HepG2 (cell line): Measurements from ENCODE around the gene NF2. TPM values are rescaled to one million over a fixed set of nuclear protein-coding genes. Genes with fewer than 3 reads are reported as not detected.

Experiments used
- CBFB ChIP-seq: sonication (generic); formaldehyde crosslinking; IDR thresholded peaks from 2 replicates; pipeline ENCODE4 v1.4.0; 2020; ENCODE audit warnings: missing genetic modification reagents
- CEBPG ChIP-seq: IDR thresholded peaks from 2 replicates; pipeline ENCODE4 v1.6.1; 2016
- CENPX ChIP-seq: sonication (generic); formaldehyde crosslinking; IDR thresholded peaks from 2 replicates; pipeline ENCODE4 v1.9.0; 2021; ENCODE audit warnings: mild to moderate bottlenecking, missing genetic modification reagents, moderate library complexity
- CREB3 ChIP-seq: sonication (generic); formaldehyde crosslinking; IDR thresholded peaks from 2 replicates; pipeline ENCODE4 v1.5.0; 2020; ENCODE audit warnings: missing genetic modification reagents
- EP300 ChIP-seq, 3 experiments: sonication (generic) in 1 of 3; formaldehyde crosslinking in 1 of 3; IDR thresholded peaks; 2 replicates each; pipeline versions ENCODE4 v1.5.1 to v1.6.1; 2011 to 2020; ENCODE audit warnings: low read depth in 2 of 3, low read length in 2 of 3, borderline replicate concordance in 1 of 3, improper control_type of control experiment in 1 of 3, mild to moderate bottlenecking in 1 of 3, missing genetic modification reagents in 1 of 3, moderate library complexity in 1 of 3
- GABPB1 ChIP-seq: IDR thresholded peaks from 2 replicates; pipeline ENCODE4 v1.6.1; 2016; ENCODE audit warnings: mild to moderate bottlenecking, missing genetic modification reagents, moderate library complexity, missing compliant biosample characterization
- GPBP1L1 ChIP-seq: sonication (generic); formaldehyde crosslinking; IDR thresholded peaks from 2 replicates; pipeline ENCODE4 v1.5.0; 2020; ENCODE audit warnings: mild to moderate bottlenecking, missing genetic modification reagents
- HOXD1 ChIP-seq: sonication (generic); formaldehyde crosslinking; IDR thresholded peaks from 2 replicates; pipeline ENCODE4 v1.5.0; 2020; ENCODE audit warnings: missing genetic modification reagents
- ISX ChIP-seq: sonication (generic); formaldehyde crosslinking; conservative IDR thresholded peaks from 2 replicates; pipeline ENCODE4 v1.5.0; 2020; ENCODE audit warnings: missing genetic modification reagents
- NCOR1 ChIP-seq: fragments of 200-600 bp; sonication (generic); IDR thresholded peaks from 2 replicates; pipeline ENCODE4 v1.7.0; 2017; ENCODE audit warnings: antibody characterized with exemption, low read length, borderline replicate concordance
- POGZ ChIP-seq: sonication (generic); formaldehyde crosslinking; IDR thresholded peaks from 2 replicates; pipeline ENCODE4 v1.4.0; 2020; ENCODE audit warnings: mild to moderate bottlenecking, missing genetic modification reagents
- RARA ChIP-seq: IDR thresholded peaks from 2 replicates; pipeline ENCODE4 v1.6.1; 2016; ENCODE audit warnings: missing genetic modification reagents, missing compliant biosample characterization
- RNF2 ChIP-seq: fragments of 450-650 bp; conservative IDR thresholded peaks from 2 replicates; pipeline ENCODE4 v1.6.1; 2016; ENCODE audit warnings: low read depth
- SKI ChIP-seq: fragments of 450-650 bp; IDR thresholded peaks from one replicate; pipeline ENCODE4 v1.6.1; 2018; ENCODE audit warnings: mild to moderate bottlenecking; ENCODE audit not compliant: partially characterized antibody
- SRSF9 ChIP-seq: fragments of 200-400 bp; formaldehyde crosslinking; IDR thresholded peaks from 2 replicates; pipeline ENCODE4 v1.6.1; 2018; ENCODE audit warnings: borderline replicate concordance, mild to moderate bottlenecking, low read depth, low read length; ENCODE audit not compliant: insufficient read depth, poor library complexity, severe bottlenecking
- TMF1 ChIP-seq: sonication (generic); formaldehyde crosslinking; IDR thresholded peaks from 2 replicates; pipeline ENCODE4 v1.8.1; 2022; ENCODE audit warnings: low read depth, missing genetic modification reagents
- TRIM22 ChIP-seq: fragments of 450-650 bp; IDR thresholded peaks from 2 replicates; pipeline ENCODE4 v1.6.1; 2017
- U2AF1 ChIP-seq: fragments of 200-400 bp; formaldehyde crosslinking; optimal IDR thresholded peaks from 2 replicates; pipeline ENCODE3; 2017; ENCODE audit warnings: mild to moderate bottlenecking, low read depth, low read length
- ZNF10 ChIP-seq: sonication (generic); formaldehyde crosslinking; IDR thresholded peaks from 2 replicates; pipeline ENCODE4 v1.4.0; 2020; ENCODE audit warnings: mild to moderate bottlenecking, low read depth, missing genetic modification reagents, borderline replicate concordance
- ZNF225 ChIP-seq: sonication (generic); formaldehyde crosslinking; IDR thresholded peaks from 2 replicates; pipeline ENCODE4 v1.4.0; 2020; ENCODE audit warnings: mild to moderate bottlenecking, missing genetic modification reagents
- ZNF3 ChIP-seq: IDR thresholded peaks from 2 replicates; pipeline ENCODE4 v1.7.0; 2017; ENCODE audit warnings: inconsistent platforms
- ZNF317 ChIP-seq: sonication (generic); formaldehyde crosslinking; IDR thresholded peaks from 2 replicates; pipeline ENCODE4 v1.5.0; 2020; ENCODE audit warnings: mild to moderate bottlenecking, missing genetic modification reagents
- ZNF337 ChIP-seq: sonication (generic); formaldehyde crosslinking; IDR thresholded peaks from 2 replicates; pipeline ENCODE4 v1.5.1; 2020; ENCODE audit warnings: missing genetic modification reagents, low read depth, mild to moderate bottlenecking, borderline replicate concordance
- ZNF382 ChIP-seq: sonication (generic); formaldehyde crosslinking; IDR thresholded peaks from 2 replicates; pipeline ENCODE4 v1.5.0; 2020; ENCODE audit warnings: missing genetic modification reagents, mild to moderate bottlenecking, borderline replicate concordance
- ZNF550 ChIP-seq: sonication (generic); formaldehyde crosslinking; IDR thresholded peaks from 2 replicates; pipeline ENCODE4 v1.4.0; 2020; ENCODE audit warnings: mild to moderate bottlenecking, missing genetic modification reagents, borderline replicate concordance
- ZNF572 ChIP-seq: sonication (generic); formaldehyde crosslinking; IDR thresholded peaks from 2 replicates; pipeline ENCODE4 v1.5.1; 2020; ENCODE audit warnings: mild to moderate bottlenecking, missing genetic modification reagents
- ZNF713 ChIP-seq: sonication (generic); formaldehyde crosslinking; IDR thresholded peaks from 2 replicates; pipeline ENCODE4 v1.4.0; 2020; ENCODE audit warnings: mild to moderate bottlenecking, missing genetic modification reagents
- ZSCAN9 ChIP-seq: IDR thresholded peaks from 2 replicates; pipeline ENCODE4 v1.6.1; 2016; ENCODE audit warnings: borderline replicate concordance
- polyA plus RNA-seq, 8 experiments: library from polyadenylated mRNA; depleted of rRNA in 3 of 8; stranded (reverse) in 7 of 8; unstranded in 1 of 8; fragments of >200 nt; fragmentation: Illumina TruSeq in 4 of 8; extraction: Trizol in 4 of 8; gene quantifications; 2 replicates each; pipeline versions ENCODE4 v1.2.1 to v1.2.3, GENCODE V29; 2011 to 2016; ENCODE audit warnings: low read depth in 4 of 8, missing spikeins in 1 of 8, mixed read lengths in 1 of 8; ENCODE audit not compliant: insufficient read depth in 1 of 8
- total RNA-seq, 5 experiments: library from RNA; depleted of rRNA; stranded (reverse); fragments of >200 nt; fragmentation: Illumina TruSeq; extraction: Trizol; gene quantifications; 2 replicates each; pipeline ENCODE4 v1.2.3, GENCODE V29; 2016; ENCODE audit warnings: low read depth in 1 of 5

The NF2 gene
- total and polyA plus RNA-seq, 2 of the 13 experiments (the other 11 are each of a cell fraction or from before 2014, with no cell fraction given), result 9.3 to 33.3 TPM

- TF ChIP-seq NCOR1, result peak; percentile 38; the same call in 1 of the 2 replicates
- TF ChIP-seq RARA (CRISPR knock-in tag), result peak; percentile 74; the same call in 1 of the 2 replicates
- TF ChIP-seq SKI, result no peak
- TF ChIP-seq GABPB1 (CRISPR knock-in tag), result peak; percentile 24; the same call in 1 of the 2 replicates
- 0 out of 2 replicates have a peak, but pooled peaks have one; percentile 20 for TF ChIP-seq ZNF317 (CRISPR knock-in tag)
- TF ChIP-seq CEBPG (CRISPR knock-in tag), result peak; percentile 43; the same call in 1 of the 2 replicates
- peak; percentile 78; the same call in 1 of the 2 replicates for TF ChIP-seq ISX
- no peak for TF ChIP-seq ZNF337
- TF ChIP-seq SRSF9, result no peak
- TF ChIP-seq HOXD1 (CRISPR knock-in tag), result 0 out of 2 replicates have a peak, but pooled peaks have one; percentile 35
- no peak for TF ChIP-seq ZNF572
- TF ChIP-seq ZNF550 (CRISPR knock-in tag), result no peak
- TF ChIP-seq CBFB (CRISPR knock-in tag), result peak; percentile 49; the same call in 1 of the 2 replicates
- no peak for TF ChIP-seq CENPX (CRISPR knock-in tag)
- TF ChIP-seq U2AF1, result peak; percentile 59
- peak; percentile 79; the same call in 1 of the 2 replicates for TF ChIP-seq TMF1
- peak; percentile 99 for TF ChIP-seq ZSCAN9 (CRISPR knock-in tag)
- TF ChIP-seq ZNF225 (CRISPR knock-in tag), result peak; percentile 42; the same call in 1 of the 2 replicates
- TF ChIP-seq ZNF713 (CRISPR knock-in tag), result no peak
- peak; percentile 74; the same call in 1 of the 2 replicates for TF ChIP-seq CREB3 (CRISPR knock-in tag)
- TF ChIP-seq ZNF10 (CRISPR knock-in tag), result no peak
- TF ChIP-seq ZNF3, result no peak
- no peak for TF ChIP-seq RNF2
- TF ChIP-seq TRIM22, result no peak
- no peak for TF ChIP-seq EP300 (IDR thresholded peaks at IDR 0.05; ENCODE audit: low read depth in 2 of 2, low read length in 2 of 2)
- peak; percentile 21; the same call in 1 of the 2 replicates for TF ChIP-seq EP300 (CRISPR knock-in tag; IDR thresholded peaks at IDR 0.05; ENCODE audit: borderline replicate concordance)
- no peak for TF ChIP-seq POGZ (CRISPR knock-in tag)
- TF ChIP-seq ZNF382 (CRISPR knock-in tag), result no peak
- no peak for TF ChIP-seq GPBP1L1
Observed at GRCh38 chr22:29716814-29717545, 113.5 kb downstream of the NF2 start (continued).
